Spinal cord (tissue), 10 donors: ENCODE measurements around the gene COL27A1. TPM values are rescaled to one million over a fixed set of nuclear protein-coding genes. Genes with fewer than 3 reads are reported as not detected.

Experiments
- DNase-seq, 6 donors: peaks; one replicate each; pipeline versions ENCODE4 v3.0.0 to v3.0.0-alpha.2; 2013 to 2015; ENCODE audit warnings: low spot score in 6 of 6, low read depth in 4 of 6
- H3K27ac ChIP-seq: one replicate; pipeline ENCODE4 v1.5.1; 2013; ENCODE audit warnings: low read depth, low read length, control low read depth
- H3K27me3 ChIP-seq: one replicate; pipeline ENCODE4 v1.6.1; 2013; ENCODE audit warnings: low read length; ENCODE audit not compliant: control insufficient read depth, insufficient read depth
- H3K36me3 ChIP-seq: one replicate; pipeline ENCODE4 v1.6.1; 2013; ENCODE audit warnings: low read length; ENCODE audit not compliant: control insufficient read depth, insufficient read depth
- H3K4me1 ChIP-seq: one replicate; pipeline ENCODE4 v1.6.1; 2013; ENCODE audit warnings: low read length; ENCODE audit not compliant: control insufficient read depth, insufficient read depth
- H3K4me3 ChIP-seq: one replicate; pipeline ENCODE4 v1.5.1; 2013; ENCODE audit warnings: low read depth, low read length, control low read depth
- H3K9me3 ChIP-seq: one replicate; pipeline ENCODE4 v1.6.1; 2013; ENCODE audit warnings: low read length; ENCODE audit not compliant: control insufficient read depth, insufficient read depth
- WGBS: methylation state at CpG from one replicate; pipeline ENCODE4 v1.1.5; 2013; ENCODE audit warnings: missing lambda C conversion rate; ENCODE audit not compliant: insufficient coverage; 5-methylcytosine and 5-hydroxymethylcytosine counted together
- polyA plus RNA-seq, 2 donors: library from polyadenylated mRNA; unstranded; fragments of 120-200 nt; gene quantifications; one replicate each; pipeline ENCODE4 v1.2.1, GENCODE V29; 2013; ENCODE audit not compliant: insufficient read length in 2 of 2
- total RNA-seq, 2 donors: library from RNA; depleted of rRNA in 1 of 2; stranded (reverse); fragments of 120-200 nt in 1 of 2; fragments of >200 nt in 1 of 2; gene quantifications; one replicate each; pipeline versions ENCODE4 v1.2.3 to v1.2.4, GENCODE V29; 2013 to 2014
- donor health status: healthy.

COL27A1 gene
- total and polyA plus RNA-seq, 4 donors: 8.4 to 21.9 (median 15.4) TPM

DNA sequence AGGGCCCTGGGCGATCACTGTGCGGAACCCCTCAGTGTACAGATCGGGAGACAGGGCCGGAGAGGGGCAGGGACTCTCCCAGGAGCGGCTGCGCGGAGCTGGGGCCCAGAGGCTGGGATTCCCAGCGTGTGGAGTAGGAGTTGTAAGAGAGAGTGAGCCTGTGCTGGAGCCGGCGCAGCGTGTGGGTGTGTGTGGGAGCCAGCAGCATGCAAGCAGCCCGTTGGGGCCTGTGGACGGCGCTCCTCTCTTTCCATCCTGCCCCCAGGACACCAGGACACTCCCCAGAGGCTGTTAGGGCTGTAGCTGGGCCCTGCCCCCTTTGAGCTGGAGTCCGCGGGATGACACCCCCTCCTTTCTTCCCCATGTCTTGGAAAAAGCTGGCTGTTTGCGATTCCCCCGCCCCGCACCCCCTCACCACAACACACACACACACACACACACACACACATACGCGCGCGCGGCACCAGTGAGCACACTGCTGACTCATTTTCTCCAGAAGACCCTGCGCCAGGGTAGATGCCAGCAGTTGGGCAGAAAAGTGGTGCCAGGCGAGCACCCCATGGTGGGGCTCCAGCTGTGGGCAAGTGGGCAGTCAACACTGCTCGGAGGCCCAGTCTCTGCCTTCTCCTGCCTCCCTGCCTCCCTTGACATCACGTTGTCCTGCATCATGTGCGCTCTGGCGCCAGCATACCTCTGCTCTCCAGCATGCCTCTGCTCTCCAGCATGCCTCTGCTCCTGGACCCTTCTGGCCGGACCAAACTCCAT lies 1.5 kb downstream of the COL27A1 start:
- Histone ChIP-seq H3K9me3 (no peaks in the 10 kb centered on the region), H3K27me3 (peaks cover 27% of the 10 kb centered on the region), H3K4me1 (peaks cover 54% of the 10 kb centered on the region), H3K4me3 (peak overlapping the region; percentile 49), H3K36me3 (no peaks in the 10 kb centered on the region), H3K27ac (peak overlapping the region; percentile 75)
- peak in 2 of 6 donors; percentile 58 to 74 for DNase-seq
- 31% methylated on average over 30 of the region's 31 CpGs for WGBS

DNA sequence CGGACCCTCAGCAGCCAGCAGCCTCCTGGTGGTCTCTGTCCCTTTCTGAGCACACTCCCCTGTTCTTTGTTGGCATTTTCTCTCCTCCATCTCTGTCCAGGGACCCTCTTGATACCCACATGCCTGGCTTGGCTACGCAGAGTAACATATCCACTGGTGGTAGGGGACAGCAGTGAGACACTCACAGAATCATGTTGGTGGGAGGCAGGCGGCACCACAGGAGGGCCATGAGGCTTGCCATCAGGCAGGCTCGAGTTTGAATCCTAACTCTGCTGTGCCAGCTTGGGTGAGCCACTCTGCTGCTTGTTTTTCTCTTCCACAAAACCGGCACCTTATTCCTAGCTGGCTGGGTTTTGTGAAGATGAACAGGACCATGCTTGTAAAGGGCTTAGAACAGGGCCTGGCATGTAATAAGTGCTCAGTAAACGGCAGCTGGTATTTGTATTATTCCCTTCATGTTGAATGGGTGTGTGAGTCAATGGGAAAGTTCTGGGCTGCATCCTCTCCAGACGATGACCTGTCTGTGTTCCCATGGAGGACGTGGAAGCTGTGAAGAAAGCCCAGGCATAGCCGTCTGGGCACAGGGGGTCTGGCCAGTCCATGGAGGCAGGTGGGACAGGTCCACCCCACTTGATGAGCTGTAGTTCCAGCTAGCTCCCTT lies 2.3 kb downstream of the COL27A1 start:
- H3K27me3 ChIP-seq: peaks cover 24% of the 10 kb centered on the region
- H3K4me1 ChIP-seq: peaks cover 54% of the 10 kb centered on the region

DNA sequence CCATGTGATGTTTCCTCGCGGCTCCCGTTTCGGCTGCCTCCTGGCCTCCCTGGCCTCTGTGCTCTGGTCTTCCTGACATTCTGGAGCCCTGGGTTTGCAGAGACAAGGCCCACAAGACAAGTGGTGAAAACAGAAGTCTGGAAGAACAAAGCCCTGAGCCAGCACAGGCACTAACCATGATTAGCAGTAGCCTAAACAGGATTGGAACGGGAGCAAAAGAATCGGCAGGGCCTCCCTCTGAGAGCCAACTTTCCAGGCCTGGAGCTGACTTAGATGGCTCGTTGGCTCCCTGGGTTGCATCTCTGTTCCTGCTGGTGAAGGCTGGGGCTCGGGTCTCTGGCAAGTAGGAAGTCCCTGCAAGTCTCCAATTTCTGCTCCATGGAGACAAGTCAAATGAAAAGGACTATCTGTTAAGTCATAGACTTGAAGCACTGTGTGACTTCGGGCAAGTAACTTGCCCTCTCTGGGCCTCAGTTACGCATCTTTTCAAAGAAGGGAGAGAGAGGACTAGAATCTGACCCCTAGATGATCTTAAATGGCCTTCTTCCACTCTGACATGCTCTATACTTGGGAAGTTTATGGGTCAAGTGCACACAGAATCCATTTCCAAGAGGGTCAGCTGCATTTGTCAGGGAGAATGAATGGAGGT lies 3.3 kb downstream of the COL27A1 start:
- Histone ChIP-seq H3K4me3 (no peak overlapping the region), H3K9me3 (no peaks in the 10 kb centered on the region), H3K36me3 (no peaks in the 10 kb centered on the region), H3K4me1 (peaks cover 57% of the 10 kb centered on the region), H3K27ac (no peak overlapping the region), H3K27me3 (peaks cover 16% of the 10 kb centered on the region)
- WGBS: 72% methylated on average over 10 of the region's 10 CpGs
- DNase-seq: no peak

More for the DNA sequence above, 2.3 kb downstream of the COL27A1 start:
- H3K36me3 ChIP-seq: no peaks in the 10 kb centered on the region
- no peaks in the 10 kb centered on the region for H3K9me3 ChIP-seq
- WGBS: 73% methylated on average over 8 of the region's 9 CpGs
- peak overlapping the region; percentile 47 for H3K27ac ChIP-seq
- no peak for DNase-seq
- H3K4me3 ChIP-seq: no peak overlapping the region

DNA sequence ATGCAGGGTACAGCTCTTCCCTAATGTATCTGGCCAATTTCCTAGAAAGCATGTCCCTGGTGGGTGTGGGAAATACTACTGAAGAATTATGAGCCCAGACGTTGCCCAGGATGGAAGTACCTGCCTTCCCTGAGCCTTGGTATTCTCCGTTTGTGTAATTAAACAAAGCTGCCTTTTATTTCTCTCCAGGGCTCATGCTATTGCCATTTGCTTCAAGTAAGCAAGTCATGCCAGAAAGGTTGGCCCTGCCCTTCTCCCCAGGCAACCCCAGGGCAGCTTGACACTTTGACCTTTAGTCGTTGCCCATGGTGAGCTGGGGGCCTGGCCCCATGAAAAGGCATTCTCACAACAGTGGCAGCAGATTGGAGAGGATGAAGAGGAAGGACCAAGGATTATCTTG lies 4.4 kb downstream of the COL27A1 start:
- no peak overlapping the region for H3K4me3 ChIP-seq
- 15% methylated on average over 3 of the region's 3 CpGs for WGBS
- H3K9me3 ChIP-seq: no peaks in the 10 kb centered on the region
- H3K27me3 ChIP-seq: peaks cover 6% of the 10 kb centered on the region
- no peaks in the 10 kb centered on the region for H3K36me3 ChIP-seq
- peaks cover 51% of the 10 kb centered on the region for H3K4me1 ChIP-seq
- H3K27ac ChIP-seq: no peak overlapping the region
- peak in 2 of 6 donors; percentile 43 to 71 for DNase-seq

DNA sequence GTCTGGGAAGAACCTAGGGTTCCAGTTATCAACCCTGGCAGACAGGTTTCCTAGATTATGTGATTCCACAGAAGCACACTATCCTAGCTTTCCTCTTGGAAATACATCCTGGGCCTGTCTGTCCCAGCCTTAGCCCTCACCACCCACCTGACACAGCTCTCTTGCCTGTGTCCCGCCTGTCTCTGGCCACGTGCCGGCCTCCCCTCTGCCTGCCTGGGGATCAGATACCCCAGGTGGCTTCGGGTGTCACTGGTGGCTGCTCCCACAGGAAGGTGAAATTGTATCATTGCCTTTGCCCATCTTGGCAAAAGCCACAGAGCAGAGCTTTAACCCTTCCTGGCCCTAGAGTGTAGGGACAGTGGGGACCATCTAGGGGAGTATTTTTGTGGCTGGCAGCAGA lies 6.2 kb downstream of the COL27A1 start:
- Histone ChIP-seq H3K36me3 (no peaks in the 10 kb centered on the region), H3K27me3 (peaks cover 3% of the 10 kb centered on the region), H3K9me3 (no peaks in the 10 kb centered on the region), H3K4me1 (peaks cover 40% of the 10 kb centered on the region), H3K4me3 (no peak overlapping the region), H3K27ac (no peak overlapping the region)
- 93% methylated on average over 4 of the region's 4 CpGs for WGBS
- DNase-seq: no peak

DNA sequence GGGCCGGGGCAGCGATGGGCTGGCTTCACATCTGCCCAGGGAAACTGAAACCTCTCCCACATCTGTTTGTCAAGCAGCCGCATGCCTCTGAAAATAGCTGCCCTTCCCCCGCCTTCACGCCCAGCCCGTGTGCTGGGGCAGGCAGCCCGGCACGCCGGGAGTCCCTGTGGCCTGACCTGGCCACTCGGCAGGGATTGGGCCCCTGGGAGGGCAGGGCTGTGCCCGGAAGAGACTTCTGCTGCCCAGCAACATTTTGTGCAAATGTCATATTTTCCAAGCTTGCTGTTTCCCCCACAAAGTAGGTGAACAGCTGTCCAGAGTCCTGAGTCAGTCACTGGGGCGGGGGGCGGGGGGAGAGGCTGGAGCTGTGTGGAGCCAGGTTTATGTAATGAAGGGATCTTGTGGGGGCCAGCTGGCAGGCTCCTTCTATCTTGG lies 8.2 kb downstream of the COL27A1 start:
- peak in 1 of 6 donors; percentile 19 for DNase-seq
- peaks cover 2% of the 10 kb centered on the region for H3K27me3 ChIP-seq
- whole genome bisulfite sequencing: 30% methylated on average over 10 of the region's 13 CpGs
- H3K4me3 ChIP-seq: no peak overlapping the region
- H3K27ac ChIP-seq: peak overlapping the region; percentile 7
- peaks cover 12% of the 10 kb centered on the region for H3K36me3 ChIP-seq
- no peaks in the 10 kb centered on the region for H3K9me3 ChIP-seq
- H3K4me1 ChIP-seq: peaks cover 20% of the 10 kb centered on the region

DNA sequence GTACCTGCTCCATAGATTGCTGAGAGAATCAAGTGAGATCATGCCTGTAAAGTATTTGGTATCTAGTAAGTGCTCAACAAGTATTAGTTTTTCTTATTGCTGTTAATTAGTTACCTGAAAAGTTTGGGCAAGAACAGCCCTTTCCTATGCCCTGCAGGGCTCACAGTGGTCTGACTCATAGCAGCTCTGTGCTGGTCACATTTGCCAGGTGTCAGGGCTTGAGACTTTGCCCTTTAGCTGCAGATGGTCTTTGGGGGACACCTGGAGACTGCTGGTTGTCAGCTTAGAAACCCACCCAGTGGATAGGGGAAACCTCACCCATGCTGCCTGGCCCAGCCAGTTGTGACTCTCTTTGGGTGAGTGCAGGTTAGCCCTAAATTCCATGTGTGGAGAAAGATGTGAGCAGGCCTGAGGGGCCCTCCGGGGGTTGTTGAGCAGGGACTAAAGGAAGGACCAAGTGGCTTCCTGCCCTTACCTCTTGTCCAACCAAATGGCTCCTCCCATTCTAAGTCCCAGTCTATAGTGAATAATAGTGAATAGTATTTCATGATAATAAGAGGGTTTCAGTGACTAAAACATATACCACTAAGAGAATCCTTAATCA lies 9.0 kb downstream of the COL27A1 start:
- peaks cover 22% of the 10 kb centered on the region for H3K4me1 ChIP-seq
- H3K27ac ChIP-seq: no peak overlapping the region
- WGBS: no CpG with 5 or more reads among the region's 1 CpG
- no peaks in the 10 kb centered on the region for H3K9me3 ChIP-seq
- no peak for DNase-seq
- H3K36me3 ChIP-seq: peaks cover 19% of the 10 kb centered on the region
- no peak overlapping the region for H3K4me3 ChIP-seq
- H3K27me3 ChIP-seq: peaks cover 2% of the 10 kb centered on the region

DNA sequence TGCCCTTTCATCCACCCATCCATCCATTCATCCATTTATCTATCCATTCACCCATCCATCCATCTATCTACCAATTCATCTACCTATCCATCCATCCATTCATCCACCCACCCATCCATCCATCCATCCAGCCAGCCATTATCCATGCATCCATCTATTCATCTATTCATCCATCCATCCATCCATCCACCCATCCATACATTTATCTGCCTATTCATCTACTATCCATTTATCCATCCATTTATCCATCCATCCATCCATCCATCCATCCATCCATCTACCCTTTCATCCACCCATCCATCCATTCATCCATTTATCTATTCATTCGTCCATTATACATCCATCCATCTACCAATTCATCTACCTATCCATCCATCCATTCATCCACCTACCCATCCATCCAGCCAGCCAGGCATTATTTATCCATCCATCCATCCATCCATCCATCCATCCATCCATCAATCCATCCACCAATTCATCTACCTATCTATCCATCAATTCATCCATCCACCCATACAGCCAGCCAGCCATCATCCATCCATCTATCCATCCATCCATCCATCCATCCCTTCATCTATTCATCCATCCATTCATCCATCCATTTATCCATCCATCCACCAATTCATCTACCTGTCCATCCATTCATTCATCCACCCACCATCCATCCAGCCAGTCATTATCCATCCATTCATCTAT lies 10.2 kb downstream of the COL27A1 start:
- H3K36me3 ChIP-seq: peaks cover 22% of the 10 kb centered on the region
- H3K4me1 ChIP-seq: peaks cover 26% of the 10 kb centered on the region
- DNase-seq: no peak
- 89% methylated on average over 1 of the region's 1 CpG for WGBS
- peaks cover 2% of the 10 kb centered on the region for H3K27me3 ChIP-seq
- H3K4me3 ChIP-seq: no peak overlapping the region
- no peak overlapping the region for H3K27ac ChIP-seq
- no peaks in the 10 kb centered on the region for H3K9me3 ChIP-seq

DNA sequence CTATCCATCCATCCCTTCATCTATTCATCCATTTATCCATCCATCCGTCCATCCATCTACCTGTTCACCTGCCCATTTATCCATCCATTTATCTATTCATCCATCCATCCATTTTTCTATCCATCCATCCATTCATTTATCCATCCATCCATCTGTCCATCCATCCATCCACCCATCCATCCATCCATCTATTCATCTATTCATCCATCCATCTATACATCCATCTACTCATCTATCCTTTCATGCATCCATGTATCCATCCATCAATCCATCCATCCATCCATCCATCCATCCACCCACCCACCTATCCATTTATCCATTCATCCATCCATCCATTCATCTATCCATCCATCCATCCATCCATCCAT lies 10.8 kb downstream of the COL27A1 start:
- Histone ChIP-seq H3K4me1 (peaks cover 31% of the 10 kb centered on the region), H3K4me3 (no peak overlapping the region), H3K27me3 (peaks cover 2% of the 10 kb centered on the region), H3K36me3 (peaks cover 27% of the 10 kb centered on the region), H3K9me3 (no peaks in the 10 kb centered on the region), H3K27ac (no peak overlapping the region)
- no peak for DNase-seq
- 94% methylated on average over 1 of the region's 1 CpG for WGBS
